ENCODE results near the gene PROC.

Gene PROC

DNA sequence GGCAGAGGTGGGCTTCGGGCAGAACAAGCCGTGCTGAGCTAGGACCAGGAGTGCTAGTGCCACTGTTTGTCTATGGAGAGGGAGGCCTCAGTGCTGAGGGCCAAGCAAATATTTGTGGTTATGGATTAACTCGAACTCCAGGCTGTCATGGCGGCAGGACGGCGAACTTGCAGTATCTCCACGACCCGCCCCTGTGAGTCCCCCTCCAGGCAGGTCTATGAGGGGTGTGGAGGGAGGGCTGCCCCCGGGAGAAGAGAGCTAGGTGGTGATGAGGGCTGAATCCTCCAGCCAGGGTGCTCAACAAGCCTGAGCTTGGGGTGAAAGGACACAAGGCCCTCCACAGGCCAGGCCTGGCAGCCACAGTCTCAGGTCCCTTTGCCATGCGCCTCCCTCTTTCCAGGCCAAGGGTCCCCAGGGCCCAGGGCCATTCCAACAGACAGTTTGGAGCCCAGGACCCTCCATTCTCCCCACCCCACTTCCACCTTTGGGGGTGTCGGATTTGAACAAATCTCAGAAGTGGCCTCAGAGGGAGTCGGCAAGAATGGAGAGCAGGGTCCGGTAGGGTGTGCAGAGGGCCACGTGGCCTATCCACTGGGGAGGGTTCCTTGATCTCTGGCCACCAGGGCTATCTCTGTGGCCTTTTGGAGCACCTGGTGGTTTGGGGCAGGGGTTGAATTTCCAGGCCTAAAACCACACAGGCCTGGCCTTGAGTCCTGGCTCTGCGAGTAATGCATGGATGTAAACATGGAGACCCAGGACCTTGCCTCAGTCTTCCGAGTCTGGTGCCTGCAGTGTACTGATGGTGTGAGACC, at the start of gene PROC:
Gene PROC, plus strand, starts transcription at position 128 of the 812 bp plus-strand sequence. CDS start 1,516 bp downstream, outside the sequence.
- no peak for DNase-seq (ENCODE audit: low read depth)

GRCh38 chr2:127370010-127370409, 48.2 kb upstream of the PROC start:
- no peak for DNase-seq (ENCODE audit: low read depth)

DNA sequence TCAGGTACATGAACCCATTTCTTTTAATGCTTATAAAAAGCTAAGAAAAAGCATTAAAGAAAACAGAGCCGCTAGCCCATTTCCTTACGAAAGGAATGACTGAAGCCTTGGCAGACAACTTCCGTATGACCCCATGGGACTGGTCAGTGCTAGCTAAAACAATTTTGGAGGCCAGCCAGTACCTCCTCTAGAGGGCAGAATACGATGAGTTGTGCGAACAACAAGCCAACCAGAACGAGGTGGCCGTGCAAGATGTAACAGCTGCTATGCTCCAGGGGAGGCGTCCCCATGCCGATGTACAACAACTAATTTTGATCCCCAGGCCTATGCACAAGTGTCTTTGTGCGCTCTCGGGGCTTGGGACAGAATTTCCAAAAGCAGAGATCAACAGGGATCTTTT, 47.2 kb upstream of the PROC start:
- no peak for DNase-seq (ENCODE audit: low read depth)

DNA sequence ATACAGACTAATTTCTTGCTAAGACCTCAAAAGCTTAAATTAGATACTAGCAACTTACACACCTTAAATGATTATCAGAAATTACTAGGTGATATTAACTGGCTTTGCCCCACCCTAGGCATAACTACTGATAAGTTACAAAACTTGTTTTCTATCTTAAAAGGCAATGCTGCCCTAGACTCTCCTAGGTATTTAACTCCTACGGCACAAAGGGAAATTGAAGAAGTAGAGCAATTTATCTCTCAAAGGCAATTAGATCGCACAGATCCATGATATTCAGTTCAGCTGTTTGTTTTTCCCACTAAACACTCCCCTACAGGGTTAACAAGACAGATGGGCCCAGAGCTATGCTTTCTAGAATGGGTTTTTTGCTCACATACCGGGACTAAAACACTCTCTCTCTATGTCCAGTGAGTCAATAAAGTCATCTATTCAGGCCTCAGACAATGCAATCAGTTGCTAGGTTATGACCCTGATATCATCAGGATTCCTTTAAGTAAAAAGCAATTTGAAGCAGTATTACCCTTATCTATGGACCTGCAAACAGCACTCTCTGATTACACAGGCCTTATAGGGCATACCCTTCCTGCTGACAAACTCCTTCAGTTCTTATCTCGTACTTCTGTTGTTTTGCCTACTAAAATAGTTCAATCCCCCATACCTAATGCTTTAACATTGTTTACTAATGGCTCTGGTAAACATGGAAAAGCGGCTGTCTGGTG, 44.7 kb upstream of the PROC start:
- no peak for DNase-seq (ENCODE audit: low read depth)

DNA sequence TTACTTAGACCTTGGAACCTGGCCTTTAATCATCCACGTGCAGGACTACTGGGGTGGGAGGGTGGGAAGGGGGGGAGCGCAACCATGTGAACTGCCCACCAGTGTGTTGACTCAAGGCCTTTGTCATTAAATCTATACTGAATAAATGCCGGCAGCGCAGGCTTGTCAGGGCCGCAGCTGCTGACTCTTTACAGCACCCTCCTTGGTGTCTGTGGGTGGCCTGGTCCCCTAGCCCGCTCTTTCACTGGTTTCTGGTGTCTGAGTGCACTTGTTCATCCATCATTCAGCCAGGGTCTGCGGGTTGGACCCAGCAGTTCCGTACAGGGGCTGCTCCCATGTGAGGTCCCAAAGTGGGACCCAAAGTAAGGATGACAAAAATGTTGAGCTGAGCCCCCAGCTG, 42.0 kb upstream of the PROC start:
- DNase-seq (ENCODE audit: low read depth), result no peak

- DNase-seq (ENCODE audit: low read depth), result no peak
These were observed 41.0 kb upstream of the PROC start for GRCh38 chr2:127377262-127377661.

DNA sequence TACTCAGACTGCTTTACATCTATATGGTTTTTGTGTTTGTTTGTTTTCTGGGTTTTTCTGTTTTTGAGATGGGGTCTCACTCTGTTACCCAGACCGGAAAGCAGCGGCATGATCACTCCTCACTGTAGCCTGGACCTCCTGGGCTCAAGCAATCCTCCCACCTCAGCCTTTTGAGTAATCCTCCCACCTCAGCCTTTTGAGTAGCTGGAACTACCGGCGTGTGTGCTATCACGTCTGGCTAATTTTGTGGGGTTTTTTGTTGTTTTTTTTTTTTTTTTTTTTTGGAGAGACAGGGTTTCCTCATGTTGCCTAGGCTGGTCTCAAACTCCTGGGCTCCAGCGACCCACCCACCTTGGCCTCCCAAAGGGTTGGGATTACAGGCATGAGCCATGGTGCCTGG, 39.5 kb upstream of the PROC start:
- DNase-seq (ENCODE audit: low read depth), result no peak

DNA sequence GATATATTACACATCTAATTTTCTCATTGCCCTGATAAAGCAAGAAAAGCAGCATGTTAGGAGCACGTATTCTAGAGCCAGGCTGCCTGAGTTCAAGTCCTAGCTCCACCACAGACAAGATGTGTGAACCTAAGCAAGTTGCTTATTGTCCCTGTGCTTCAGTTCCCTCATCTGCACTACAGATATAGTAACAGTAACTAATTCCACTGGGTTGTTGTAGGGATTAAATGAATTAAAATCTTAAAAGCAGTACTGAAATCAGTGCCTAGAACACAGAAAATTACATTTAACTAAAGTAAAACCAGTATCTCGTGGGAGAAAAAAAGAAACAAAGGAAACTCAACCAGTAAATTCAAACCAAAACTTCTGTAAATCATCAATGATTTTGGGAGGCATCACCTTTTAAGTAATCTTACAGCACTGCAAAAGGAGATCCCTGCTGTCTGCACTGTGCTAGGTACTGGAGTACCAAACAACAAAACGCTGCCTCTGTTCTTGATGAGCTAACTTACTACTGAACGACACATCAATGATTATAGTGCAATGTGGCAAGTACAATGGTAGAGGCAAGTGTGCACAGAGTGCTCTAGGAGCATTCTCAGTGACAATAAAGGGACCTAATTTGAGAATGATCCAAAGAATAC, 38.4 kb upstream of the PROC start:
- DNase-seq (ENCODE audit: low read depth), result no peak

DNA sequence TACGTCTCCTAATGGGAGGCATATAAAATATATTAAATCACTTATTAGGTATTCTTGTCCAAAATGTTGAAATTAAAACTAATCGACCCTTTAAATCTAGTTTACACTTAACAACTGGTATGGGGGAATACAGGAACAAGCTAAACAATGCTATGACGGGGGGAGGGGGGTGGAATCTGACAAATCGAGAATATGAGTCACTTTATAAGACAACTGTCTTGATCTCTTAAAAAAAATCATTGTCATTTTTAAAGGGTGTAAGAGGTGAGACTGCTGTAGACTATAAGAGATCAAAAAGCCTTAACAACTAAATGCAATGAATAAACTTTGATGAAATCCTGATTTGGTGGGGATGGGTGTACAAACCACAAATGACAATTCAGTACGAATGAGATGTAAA, 36.5 kb upstream of the PROC start:
- DNase-seq (ENCODE audit: low read depth), result no peak

DNA sequence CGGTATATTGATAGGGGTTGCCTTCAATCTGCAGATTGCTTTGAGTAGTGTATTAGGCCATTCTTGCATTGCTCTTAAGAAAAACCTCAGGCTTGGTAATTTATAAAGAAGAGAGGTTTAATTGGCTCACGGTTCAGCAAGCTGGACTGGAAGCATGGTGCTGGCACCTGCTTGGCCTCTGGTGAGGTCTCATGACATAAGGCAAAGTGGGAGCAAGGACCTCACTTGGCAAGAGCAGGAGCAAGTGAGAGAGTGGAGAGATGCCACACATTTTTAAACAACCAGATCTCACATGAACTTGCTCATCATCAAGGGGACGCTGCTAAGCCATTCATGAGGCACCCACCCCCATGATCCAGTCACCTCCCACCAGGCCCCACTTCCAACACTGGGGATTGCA, 35.4 kb upstream of the PROC start:
- no peak for DNase-seq (ENCODE audit: low read depth)

DNA sequence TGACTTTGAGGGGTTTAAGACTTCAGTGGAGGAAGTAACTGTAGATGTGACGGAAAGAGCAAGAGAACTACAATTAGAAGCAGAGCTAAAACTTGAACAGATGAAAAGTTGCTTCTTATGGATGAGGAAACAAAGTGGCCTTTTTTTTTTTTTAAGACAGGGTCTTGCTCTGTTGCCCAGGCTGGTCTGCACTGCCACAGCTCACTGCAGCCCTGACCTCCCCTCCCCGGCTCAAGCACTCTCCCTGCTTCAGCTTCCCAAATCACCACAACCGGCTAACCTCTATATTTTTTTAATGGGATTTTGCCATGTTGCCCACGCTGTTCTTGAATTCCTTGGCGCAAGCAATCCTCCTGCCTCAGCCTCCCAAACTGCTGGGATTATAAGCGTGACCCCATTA, 33.7 kb upstream of the PROC start:
- no peak for DNase-seq (ENCODE audit: low read depth)

DNA sequence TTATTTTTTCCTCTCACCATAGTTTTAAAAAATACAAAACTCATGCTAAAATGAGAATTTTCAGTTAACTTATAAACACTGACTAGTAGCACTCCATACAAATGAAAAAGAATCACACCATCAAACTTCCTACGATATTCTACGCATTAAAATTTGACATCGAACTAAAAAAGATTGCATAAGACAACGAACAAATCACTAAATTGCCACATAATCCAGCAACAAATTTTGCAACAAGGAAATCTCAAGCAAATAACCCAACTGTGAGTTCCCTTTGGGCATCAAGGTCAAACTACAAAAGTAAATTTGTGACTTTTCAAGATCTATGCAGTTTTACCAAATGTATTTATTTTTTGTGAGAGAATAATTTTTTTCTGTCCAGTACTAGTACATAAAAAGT, 32.0 kb upstream of the PROC start:
- DNase-seq (ENCODE audit: low read depth), result no peak

- peak; percentile 70 for DNase-seq (ENCODE audit: low read depth)
These were observed 31.2 kb upstream of the PROC start for GRCh38 chr2:127386764-127387654.

GRCh38 chr2:127387655-127388422, 30.4 kb upstream of the PROC start, which contains the start of gene MAP3K2:
Gene MAP3K2 (minus strand): TSS chr2:127387975. CDS start chr2:127343129, 44,846 bp downstream.
- DNase-seq (ENCODE audit: low read depth), result peak; percentile 96

DNA sequence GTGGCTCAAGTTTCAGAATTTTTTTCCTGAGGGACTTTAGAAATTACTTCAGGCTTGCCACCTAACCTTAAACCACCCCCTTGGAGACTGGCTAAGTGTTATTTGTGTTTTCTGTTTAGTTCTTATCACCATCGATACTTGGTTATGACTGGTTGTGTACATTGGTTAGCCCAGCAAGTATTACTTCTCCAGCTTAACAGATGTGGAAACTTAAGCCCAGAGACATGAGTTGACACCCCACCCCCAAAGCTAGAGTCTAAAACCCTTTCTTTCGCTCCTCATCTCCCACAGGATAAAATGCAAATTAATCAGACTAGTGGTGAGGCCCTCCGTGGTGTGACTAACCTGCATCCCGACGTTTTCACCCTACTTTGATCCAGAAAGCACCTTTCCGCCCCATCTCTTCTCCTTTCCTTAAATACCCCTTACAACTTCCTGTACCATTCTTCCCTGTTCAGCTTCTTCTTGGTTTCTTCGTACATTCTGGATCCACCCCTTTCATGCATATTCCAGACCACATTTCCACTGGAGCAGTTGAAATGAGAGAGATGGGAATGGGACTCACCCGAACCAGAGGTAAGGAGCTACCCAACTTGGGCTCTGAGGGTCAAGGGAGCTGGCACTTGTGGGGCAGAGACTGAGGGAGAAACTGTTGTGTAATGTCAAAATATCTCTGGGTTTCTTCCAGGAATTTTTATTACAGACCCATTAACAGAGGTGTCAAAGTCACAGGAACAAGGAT, 29.6 kb upstream of the PROC start:
- no peak for DNase-seq (ENCODE audit: low read depth)

- DNase-seq (ENCODE audit: low read depth), result no peak
These were observed 28.3 kb upstream of the PROC start for GRCh38 chr2:127389778-127390435.

GRCh38 chr2:127392133-127392827, 25.9 kb upstream of the PROC start:
- DNase-seq (ENCODE audit: low read depth), result no peak

DNA sequence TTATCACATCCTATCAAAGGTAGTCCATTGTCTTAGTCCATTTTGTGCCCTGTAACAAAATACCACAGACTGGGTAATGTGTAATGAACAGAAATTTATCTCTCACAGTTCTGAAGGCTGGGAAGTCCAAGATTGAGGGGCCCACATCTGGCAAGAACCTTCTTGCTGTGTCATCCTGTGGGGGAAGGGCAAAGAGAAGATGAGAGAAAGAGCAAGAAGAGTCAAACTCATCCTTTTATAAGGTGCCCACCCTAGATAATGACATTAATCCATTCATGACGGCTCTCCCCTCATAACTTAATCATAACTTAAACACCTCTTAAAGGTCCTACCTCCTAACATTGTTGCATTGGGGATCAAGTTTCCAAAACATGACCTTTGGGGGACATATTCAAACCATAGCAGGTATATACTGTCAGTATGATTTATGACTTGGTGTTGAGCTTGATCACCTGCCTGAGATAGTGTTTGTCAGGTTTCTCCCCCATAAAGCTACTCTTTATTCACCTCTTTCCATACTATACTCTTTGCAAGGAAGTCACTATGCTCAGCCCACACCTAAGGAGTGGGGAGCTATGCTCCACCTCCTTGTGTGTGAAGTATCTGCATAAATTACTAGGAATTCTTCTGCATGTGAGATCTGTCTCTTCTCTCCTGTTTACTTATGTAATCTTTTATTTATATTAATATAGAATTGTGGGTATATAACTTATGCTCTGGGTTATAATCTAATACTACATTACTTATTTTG, 25.2 kb upstream of the PROC start:
- DNase-seq (ENCODE audit: low read depth), result no peak

Measured in stimulated activated CD8-positive, alpha-beta memory T cell treated with anti-CD3 and anti-CD28 coated beads, Interleukin-12 subunit alpha, Interleukin-12 subunit beta, amount 100 ng/mL, for 4 hours (primary cell).